Spleen (tissue), 7 donors: ENCODE results near the gene SF3A1.

Experiments used
- POLR2A ChIP-seq, 3 donors: fragments of 450-650 bp; IDR thresholded peaks; one replicate each; pipeline ENCODE4 v1.5.1; 2017; ENCODE audit warnings: antibody characterized with exemption in 3 of 3, mild to moderate bottlenecking in 1 of 3
- TF ChIP-seq, protein P1 (sequence below), 11 experiments: fragments of 200-600 bp in 7 of 11; fragments of 450-650 bp in 4 of 11; sonication (generic) in 4 of 11; IDR thresholded peaks in 8 of 11; conservative IDR thresholded peaks in 3 of 11; 1 replicate in 7 of 11; 2 replicates in 4 of 11; pipeline versions ENCODE4 v1.4.0 to v1.8.0; 2016 to 2021; ENCODE audit warnings: antibody characterized with exemption in 11 of 11, inconsistent platforms in 4 of 11, mild to moderate bottlenecking in 1 of 11
- donor health status: DM: no; HTN: no; CAD: no; lungs with moderate emphysema.
- donor health status: DM: no; HTN: no; CAD: no.
- donor health status: DM: no; HTN: no; CAD: no.

DNA sequence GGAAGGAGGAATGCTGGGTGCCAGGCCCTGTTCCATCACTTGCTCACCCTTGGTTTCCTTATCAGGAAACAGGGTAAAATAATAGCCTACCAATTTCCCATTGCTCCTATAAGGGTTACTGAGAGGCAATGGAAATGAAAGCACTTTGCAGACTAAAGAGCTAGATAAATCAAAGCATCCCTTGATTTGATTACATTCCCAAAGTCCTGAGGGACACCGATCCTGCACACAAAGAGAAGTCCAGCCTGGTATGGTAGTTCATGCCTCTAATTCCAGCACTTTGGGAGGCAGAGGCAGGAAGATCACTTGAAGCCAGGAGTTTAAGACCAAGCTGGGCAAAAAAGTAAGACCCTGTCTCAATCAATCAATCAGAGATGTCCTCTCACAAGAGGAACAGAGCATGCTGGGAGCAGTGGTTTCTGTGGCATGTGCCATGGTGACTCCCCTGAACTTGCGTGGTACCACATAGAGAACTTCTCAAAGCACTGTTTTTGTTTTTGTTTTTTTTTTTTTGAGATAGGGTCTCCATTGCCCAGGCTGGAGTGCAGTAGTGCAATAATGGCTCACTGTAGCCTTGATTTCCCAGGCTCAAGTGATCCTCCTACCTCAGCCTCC is 40.6 kb downstream of the SF3A1 start:
- TF ChIP-seq, protein P1, sequence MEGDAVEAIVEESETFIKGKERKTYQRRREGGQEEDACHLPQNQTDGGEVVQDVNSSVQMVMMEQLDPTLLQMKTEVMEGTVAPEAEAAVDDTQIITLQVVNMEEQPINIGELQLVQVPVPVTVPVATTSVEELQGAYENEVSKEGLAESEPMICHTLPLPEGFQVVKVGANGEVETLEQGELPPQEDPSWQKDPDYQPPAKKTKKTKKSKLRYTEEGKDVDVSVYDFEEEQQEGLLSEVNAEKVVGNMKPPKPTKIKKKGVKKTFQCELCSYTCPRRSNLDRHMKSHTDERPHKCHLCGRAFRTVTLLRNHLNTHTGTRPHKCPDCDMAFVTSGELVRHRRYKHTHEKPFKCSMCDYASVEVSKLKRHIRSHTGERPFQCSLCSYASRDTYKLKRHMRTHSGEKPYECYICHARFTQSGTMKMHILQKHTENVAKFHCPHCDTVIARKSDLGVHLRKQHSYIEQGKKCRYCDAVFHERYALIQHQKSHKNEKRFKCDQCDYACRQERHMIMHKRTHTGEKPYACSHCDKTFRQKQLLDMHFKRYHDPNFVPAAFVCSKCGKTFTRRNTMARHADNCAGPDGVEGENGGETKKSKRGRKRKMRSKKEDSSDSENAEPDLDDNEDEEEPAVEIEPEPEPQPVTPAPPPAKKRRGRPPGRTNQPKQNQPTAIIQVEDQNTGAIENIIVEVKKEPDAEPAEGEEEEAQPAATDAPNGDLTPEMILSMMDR (IDR thresholded peaks at IDR 0.05 in 8 of 11, conservative IDR thresholded peaks at IDR 0.05 in 3 of 11) = no peak
- no peak for TF ChIP-seq POLR2A (IDR thresholded peaks at IDR 0.05)
